Activated CD8-positive, alpha-beta memory T cell treated with anti-CD3 and anti-CD28 coated beads for 1 hour (primary cell): ENCODE results near the gene NIPBL.
"Not testable (repeated sequence)": the region's sequence is repeated elsewhere in the genome, so short reads cannot be mapped to it uniquely, and the experiment has no call there.

ENCODE experiments used
- DNase-seq, 2 donors: peaks; one replicate each; pipeline ENCODE4 v3.0.0-alpha.2; 2020; ENCODE audit warnings: low read depth in 1 of 2; ENCODE audit errors: extremely low read depth in 1 of 2

Gene NIPBL

DNA sequence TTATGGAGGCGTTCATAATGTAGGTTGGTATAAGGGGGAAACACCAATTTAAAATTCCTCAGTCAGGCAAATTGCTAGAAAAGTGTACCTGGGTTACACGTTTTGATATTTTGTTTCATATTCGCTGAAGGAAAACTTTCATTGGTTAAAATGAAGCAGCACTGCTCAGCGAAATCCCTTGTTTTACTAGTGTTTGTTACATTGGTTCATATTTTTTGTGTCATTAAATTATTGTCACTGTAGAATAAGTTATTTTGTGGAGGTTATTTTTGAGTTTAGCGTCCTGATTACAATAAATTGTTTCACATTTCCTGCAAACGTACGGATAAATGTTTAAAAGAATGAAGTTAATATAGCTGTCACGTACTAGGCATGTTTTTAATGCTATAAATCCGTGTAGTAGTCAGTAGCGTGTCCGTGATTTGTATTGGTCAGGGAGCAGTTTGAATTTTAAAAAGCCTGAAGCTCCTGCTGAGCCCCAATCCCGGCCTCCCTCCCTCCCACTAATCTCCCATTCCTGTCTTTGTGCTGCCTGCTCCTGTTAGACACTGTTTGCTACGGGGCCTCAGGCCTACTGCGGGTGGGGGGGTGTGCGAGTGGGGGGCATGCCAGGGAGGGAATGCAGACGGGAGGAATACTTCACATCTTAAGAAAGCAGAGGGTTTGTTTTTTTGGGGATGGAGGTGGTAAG lies 2.0 kb downstream of the NIPBL start:
- no peak for DNase-seq

DNA sequence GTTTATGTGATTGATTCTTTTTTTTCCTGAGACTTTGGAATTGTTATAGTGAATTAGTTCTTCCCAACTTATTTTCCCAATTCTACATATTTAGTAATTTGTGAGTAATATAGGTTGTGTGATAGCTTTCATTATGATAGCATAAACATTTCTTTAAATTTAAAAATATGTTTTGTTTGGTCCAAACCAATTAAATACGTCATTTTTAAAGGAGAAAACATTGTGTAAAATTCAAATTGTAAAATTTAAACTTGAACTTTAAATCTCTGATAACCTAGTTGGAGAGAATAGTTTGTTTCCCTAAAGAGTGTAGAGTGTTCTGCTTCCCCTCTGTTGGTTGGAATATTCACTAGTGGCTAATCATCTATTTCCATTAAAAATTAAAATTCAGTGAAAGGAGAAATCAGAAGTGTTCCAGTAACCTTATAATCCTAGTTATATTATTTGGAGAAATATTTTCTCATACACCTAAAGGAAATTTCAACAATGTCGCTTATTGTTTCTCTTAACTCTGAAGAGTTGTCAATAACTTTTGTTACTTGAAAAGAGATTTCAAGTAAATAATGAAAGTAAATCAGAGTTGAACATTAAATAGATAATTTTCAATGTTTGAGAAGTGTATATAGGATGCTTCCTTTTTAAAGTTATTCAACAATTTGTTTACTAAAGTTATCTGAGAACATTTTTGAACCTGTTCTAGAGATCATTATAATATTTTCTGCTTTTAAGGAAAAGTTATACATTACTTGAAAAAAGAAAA lies 2.9 kb downstream of the NIPBL start:
- no peak for DNase-seq

DNA sequence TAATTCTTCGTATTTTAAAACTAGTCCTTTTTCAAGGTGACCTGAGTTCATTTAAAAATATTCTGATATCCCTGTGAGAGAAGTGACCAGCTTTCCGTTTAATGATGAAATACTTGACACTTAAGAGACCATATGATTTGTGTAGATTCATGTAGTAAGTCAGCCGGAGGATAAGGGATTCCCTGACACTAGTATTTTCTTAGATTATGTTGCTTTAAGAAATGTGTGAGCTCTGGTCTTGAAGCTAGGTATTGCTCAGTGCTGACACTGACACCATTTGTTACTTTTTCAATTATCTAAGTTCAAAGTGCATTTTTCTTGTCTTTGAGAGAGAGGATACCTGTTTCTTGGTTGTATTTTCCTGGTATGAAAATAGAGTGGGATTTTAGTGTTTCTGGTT lies 4.2 kb downstream of the NIPBL start:
- DNase-seq = no peak

DNA sequence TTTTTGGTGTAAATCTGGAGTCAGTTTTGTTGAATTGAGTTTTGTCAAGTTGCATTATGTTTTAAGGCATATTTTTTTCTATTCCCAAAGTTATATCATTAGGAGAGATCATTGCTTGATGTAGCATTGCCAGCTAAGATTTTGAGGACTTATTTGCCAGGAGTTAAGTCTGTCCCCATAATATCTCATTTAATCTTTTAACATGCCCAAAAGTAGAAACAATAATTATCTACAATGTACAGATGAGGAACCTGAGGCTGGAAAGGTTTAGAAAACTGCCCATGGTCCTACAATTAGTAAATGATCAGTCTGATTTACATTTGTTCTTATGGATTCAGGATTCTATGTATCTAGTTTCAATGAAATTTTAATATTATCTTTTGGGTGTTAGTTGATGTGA lies 4.7 kb downstream of the NIPBL start:
- DNase-seq = no peak

- no peak for DNase-seq
These were observed 5.2 kb downstream of the NIPBL start for GRCh38 chr5:36881807-36882206.

DNA sequence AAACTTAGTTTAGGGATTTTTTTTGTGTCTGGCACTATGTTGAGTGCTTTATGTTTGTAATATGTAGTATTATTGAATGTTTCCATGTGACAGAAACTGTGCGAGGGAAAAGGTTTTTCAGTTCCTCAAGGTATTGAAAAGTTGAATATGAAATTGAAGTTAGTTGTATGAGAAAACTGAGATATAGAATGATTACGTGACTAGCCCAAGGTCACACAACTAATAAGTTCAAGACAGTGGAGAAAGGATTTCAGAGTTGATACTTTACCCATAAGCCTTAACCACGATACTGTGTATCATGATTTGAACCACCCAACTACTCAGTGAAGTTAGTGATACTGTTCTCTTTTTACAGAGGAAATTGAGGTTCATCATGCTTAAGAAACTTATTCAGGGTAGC lies 5.7 kb downstream of the NIPBL start:
- no peak for DNase-seq

DNA sequence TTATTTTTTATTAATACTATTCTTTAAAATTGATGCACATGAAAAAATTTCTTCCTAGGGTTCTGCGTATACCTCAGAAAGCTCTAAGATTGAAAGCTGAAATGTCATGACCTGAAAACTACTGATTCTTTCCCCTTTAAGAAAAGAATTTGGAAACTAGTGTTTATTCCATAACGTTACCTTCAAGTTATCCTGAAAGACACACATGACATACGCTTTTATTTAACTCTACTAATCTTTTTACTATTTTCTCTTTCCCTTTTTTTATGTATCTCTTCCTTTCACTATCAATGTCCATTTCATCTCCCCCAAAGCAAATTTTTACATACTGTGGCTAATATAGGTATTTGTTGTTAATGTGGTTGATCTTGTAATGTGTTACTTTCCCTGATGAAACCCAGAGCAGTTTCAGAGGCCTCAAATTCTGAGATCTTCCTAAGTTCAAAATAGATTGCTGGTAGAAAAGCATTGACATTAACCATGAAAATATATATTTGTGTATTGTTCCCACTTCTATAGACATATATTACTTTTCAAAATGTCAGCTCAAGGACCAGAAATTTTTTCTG lies 7.4 kb downstream of the NIPBL start:
- no peak for DNase-seq

DNA sequence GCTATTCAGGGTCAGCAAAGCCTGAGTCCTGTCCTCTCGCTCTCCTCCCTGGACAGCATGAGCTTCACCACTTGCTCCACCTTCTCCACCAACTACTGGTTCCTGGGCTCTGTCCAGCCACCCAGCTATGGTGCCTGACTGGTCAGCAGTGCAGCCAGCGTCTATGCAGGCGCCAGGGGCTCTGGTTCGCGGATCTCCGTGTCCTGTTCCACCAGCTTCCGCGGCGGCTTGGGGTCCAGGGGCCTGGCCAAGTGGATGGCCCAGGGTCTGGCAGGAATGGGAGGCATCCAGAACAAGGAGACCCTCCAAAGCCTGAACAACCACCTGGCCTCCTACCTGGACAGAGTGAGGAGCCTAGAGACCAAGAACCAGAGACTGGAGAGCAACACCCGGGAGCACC lies 8.6 kb downstream of the NIPBL start:
- DNase-seq = no peak

GRCh38 chr5:36885566-36886485 lies 9.3 kb downstream of the NIPBL start:
- DNase-seq = no peak

GRCh38 chr5:36886791-36887190 lies 10.2 kb downstream of the NIPBL start:
- no peak for DNase-seq

DNA sequence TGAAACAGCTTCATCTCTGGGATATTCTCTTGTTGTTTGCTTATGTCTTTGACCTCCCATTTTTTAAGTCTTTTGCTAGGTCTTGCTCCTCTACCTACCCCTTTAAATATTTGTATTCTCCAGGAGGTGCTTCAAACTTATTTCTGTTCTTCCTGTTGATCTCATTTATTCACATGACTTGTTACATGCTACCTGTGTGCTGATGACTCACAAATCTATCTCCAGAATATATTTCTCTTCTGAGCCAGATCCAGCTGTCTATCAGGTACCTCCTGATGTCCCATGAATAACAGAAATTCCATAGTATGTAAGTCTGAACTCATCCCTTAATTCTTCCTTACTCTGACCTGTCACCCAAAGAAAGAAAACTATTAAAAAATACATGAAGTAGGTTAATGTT lies 11.0 kb downstream of the NIPBL start:
- no peak for DNase-seq

DNA sequence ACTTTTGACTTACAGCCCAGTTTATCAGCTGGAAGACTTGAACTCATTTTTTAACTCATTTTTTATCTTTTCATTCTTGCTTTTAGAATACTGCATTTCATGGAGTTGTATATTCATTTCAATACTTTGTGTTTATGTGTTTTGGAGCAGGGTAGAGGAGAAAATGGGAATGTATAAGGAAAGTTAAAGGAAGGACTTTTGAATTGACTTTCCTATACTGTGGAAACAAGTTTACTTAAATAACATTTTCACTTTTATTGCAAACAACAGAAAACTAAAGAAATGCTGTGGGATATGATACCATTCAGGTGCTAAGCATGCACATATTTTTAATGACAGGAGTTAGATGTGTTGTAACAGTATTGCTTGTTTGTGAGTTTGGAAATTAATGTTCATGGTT lies 11.7 kb downstream of the NIPBL start:
- no peak for DNase-seq

GRCh38 chr5:36889264-36889663 lies 12.7 kb downstream of the NIPBL start:
- no peak for DNase-seq

- DNase-seq = no peak
These were observed 14.7 kb downstream of the NIPBL start for GRCh38 chr5:36891266-36891665.

GRCh38 chr5:36892085-36892830 lies 15.7 kb downstream of the NIPBL start:
- DNase-seq = not testable (repeated sequence)

DNA sequence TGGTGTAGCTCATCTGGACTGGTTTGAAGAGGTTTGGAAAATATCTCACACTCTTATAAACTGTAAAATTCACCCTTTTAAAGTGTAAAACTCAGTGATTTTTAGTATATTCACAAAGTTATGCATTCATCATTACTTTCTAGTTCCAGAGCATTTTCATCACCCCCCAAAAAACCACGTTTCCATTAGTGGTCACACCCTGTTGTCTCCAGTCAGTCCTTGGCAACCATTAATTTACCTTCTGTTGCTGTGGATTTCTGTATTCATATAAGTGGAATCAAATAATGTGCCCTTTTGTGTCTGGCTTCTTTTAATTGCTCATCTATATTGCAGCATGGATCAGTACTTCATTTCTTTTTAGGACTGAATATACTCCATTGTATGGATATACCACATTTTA lies 18.4 kb downstream of the NIPBL start:
- DNase-seq = no peak

DNA sequence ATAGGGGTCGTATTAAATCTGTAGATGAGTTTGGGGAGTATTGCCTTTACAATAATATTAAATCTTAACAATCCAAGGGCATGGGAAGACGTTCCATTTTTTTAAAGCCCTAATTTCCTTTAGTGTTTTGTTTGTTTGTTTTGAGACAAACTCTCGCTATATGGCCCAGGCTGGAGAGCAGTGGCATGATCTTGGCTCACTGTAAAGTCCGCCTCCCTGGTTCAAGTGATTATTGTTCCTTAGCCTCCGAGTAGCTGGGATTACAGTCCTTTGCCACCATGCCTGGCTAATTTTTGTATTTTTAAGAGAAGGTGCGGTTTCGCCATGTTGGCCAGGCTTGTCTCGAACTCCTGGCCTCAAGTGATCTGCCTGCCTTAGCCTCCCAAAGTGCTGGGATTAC lies 19.9 kb downstream of the NIPBL start:
- no peak for DNase-seq

DNA sequence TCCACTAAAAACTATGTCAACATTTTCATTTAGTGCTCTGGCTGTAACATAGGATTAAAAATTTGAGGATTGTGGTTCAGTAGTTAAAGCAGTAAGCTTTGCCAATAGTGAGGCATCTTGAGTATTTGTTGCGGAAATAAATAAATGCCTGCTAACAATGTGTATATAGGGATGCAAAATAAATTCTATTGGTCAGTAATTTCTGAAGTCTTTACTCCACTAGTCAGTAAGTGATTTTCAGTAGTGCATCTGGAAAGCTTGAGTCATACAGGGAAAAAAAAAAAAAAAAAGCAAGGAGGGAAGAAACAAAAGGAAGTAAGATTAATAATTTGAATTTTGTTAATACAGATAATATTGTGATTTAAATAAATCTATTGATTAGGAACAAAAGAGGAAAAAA lies 21.0 kb downstream of the NIPBL start:
- no peak for DNase-seq

- no peak for DNase-seq
These were observed 23.3 kb downstream of the NIPBL start for GRCh38 chr5:36899860-36900259.

GRCh38 chr5:36900283-36900682 lies 23.7 kb downstream of the NIPBL start:
- no peak for DNase-seq

- not testable (repeated sequence) for DNase-seq
These were observed 24.5 kb downstream of the NIPBL start for GRCh38 chr5:36901077-36901476.
